GM10847 (cell line): ENCODE measurements around the gene SDCCAG8.

Source experiments
- POLR2A ChIP-seq: IDR thresholded peaks from 2 replicates; pipeline ENCODE4 v1.6.1; 2011; ENCODE audit not compliant: insufficient read length; ENCODE audit errors: extremely low read depth

The SDCCAG8 gene

DNA sequence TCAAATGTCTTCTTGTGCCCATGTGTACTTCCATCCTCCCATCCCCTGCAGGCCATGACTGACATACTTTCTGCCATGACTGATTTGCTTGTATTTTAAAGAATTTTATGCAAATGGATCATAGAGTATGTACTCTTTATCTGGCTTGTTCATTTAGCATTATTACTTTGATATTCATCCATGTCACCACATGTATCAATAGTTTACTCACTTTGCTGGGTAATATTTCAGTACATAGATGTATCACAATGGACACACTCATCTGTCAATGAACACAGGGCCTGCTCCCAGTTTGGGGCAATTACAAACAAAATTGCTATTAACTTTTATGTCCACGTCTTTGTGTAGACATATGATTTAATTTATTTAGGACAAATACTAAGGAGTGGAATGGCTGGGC, 259.1 kb downstream of the SDCCAG8 start:
- TF ChIP-seq POLR2A = no peak

DNA sequence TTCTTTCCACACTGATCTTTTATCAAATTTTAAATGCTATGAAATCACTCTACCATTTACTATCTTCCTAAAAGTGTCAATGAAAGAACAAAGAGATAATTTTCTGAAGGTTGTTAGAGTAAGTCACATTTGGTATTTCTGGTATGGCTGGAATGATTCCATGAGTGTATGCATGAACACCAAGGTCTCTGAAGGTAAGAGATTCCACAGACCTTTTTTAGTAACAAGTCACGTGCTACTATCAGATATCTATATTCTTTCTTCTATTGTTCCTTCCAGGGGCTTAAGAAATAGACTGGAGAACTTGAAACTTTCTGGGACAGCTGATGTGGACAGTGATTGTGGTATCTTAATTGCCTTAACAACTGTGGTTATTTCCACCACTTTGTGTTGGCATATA, 265.0 kb downstream of the SDCCAG8 start:
- TF ChIP-seq POLR2A = no peak

DNA sequence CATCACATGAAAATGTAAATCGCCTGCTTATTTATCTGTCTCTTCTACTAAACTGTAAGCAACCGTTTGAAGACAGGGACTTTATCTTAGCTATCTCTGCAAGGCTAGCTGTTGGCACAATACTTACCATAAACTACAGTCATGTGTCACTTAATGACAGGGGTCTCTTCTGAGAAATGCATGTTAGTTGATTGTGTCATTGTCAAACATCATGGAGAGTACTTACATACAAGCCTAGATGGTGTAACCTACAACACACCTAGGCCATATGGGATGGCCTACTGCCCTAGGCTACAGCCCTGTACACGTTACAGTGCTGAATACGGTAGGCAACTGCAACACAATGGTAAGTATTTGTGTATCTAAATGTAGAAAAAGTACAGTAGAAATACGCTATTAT, 267.9 kb downstream of the SDCCAG8 start:
- no peak for TF ChIP-seq POLR2A

- TF ChIP-seq POLR2A = no peak
Measured at GRCh38 chr1:243525085-243525487, 269.2 kb downstream of the SDCCAG8 start.

DNA sequence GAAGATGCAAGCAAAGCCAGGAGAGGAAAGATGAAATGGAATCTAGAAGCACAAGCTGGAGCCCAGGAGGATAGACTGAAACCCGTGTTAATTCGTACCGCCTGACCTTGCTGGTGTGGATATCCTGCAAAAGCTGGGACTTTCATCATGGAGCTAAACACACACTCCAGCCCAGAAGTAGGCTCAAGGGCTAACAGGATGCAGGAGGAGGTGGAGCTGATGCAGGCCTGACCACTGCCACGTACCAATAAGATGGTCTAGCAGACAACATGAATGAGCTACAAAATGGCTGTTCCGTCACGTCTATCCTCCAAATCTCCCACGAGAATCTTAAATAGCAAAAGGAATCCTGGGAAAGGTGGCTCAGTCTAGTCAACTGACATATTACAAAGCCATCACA, 270.3 kb downstream of the SDCCAG8 start:
- no peak for TF ChIP-seq POLR2A

DNA sequence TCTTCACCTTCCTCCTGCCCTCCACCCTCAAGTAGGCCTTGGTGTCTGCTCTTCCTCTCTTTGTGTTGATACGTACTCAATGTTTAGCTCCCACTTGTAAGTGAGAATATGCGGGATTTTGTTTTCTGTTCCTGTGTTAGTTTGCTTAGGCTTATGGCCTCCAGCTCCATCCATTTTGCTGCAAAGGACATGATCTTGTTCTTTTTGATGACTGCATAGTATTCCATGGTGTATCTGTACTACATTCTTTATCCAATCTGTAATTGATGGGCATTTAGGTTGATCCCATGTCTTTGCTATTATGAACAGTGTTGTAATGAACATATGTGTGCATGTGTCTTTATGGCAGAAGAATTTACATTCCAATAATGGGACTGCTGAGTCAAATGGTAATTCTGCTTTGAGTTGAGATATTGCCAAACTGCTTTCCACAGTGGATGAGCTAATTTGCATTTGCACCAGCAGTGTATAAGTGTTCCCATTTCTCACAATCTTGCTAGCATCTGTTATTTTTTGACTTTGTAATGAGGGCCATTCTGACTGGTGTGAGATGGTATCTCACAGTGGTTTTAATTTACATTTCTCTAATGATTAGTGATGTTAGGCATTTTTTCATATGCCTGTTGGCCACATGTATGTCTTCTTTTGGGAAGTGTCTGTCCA, 272.7 kb downstream of the SDCCAG8 start:
- no peak for TF ChIP-seq POLR2A

- no peak for TF ChIP-seq POLR2A
Measured at GRCh38 chr1:243529512-243529911, 273.7 kb downstream of the SDCCAG8 start.

- TF ChIP-seq POLR2A = no peak
Measured at GRCh38 chr1:243535014-243535413, 279.2 kb downstream of the SDCCAG8 start.

- TF ChIP-seq POLR2A = no peak
Measured at GRCh38 chr1:243539636-243540035, 283.8 kb downstream of the SDCCAG8 start.

DNA sequence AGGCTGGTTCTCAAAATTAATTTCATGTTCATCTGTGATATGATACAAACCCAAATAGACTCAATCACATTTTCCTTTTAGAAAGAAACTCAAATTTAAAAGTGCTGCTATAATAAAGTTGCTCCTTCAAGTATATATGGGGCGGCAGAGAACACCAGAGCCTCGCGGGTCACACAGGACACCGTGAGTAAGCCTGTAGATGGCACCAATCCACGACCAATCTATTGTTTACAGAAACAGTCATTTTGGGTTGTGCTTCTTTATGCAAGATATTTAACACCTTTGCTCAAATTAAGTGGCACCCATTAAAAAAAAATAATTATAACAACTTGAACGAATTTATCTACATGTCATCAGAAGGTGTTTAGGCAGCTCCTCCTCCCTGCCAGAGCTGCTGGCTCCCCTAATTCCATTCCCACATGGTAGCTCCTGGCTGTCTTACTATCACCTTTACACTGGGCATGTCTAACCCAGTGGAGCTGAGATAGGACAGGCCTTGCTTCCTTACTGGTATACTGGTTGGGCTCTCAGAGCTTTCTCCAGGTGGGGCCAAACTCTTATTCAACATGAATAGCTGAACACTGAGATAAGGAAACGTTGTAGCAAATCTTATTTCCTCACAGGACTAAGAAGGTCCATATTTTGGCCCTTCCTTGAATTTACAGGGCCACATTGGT, 287.0 kb downstream of the SDCCAG8 start:
- no peak for TF ChIP-seq POLR2A

- TF ChIP-seq POLR2A = no peak
Measured at GRCh38 chr1:243543501-243543900, 287.7 kb downstream of the SDCCAG8 start.

GRCh38 chr1:243546457-243546856, 290.6 kb downstream of the SDCCAG8 start:
- no peak for TF ChIP-seq POLR2A

DNA sequence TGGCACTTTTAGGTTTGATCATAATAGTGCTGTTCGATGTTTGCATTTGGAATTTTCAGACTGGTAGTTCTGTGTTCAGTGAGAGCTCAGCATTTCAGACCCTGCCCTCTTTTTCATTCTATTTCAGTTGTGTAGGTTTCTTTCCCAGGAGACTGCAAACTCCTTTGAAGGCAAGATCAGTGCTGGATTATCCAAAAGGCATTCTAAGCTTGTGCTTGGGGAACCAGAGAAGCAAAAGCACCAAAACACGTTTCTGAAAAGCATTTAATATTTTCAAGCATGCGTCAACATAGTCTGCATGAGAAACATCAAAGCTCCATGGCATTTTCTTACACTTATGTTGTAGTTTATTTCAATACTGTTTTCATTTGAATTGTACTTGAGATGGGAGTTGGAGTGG, 292.1 kb downstream of the SDCCAG8 start:
- no peak for TF ChIP-seq POLR2A

DNA sequence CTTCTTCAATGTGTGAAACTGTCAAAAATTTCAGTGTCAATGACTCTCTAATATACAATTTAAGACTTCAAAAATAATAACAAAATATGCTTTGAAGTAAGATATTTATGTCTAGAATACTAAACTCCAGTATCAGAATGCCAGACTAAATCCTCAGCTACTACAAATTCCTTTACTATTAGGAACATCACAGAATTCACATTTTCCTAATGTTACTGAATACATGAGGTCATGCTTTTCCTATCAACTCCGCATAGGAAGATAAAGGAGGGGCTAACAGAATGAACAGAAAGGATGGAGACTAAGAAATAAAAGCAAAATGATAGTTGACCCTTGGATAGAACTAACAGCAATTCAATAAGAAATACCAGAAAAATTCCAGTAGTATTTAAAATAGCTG, 292.7 kb downstream of the SDCCAG8 start:
- no peak for TF ChIP-seq POLR2A

- TF ChIP-seq POLR2A = no peak
Measured at GRCh38 chr1:243549108-243549507, 293.3 kb downstream of the SDCCAG8 start.
